ENCODE results near the gene PRKCA.

DNA sequence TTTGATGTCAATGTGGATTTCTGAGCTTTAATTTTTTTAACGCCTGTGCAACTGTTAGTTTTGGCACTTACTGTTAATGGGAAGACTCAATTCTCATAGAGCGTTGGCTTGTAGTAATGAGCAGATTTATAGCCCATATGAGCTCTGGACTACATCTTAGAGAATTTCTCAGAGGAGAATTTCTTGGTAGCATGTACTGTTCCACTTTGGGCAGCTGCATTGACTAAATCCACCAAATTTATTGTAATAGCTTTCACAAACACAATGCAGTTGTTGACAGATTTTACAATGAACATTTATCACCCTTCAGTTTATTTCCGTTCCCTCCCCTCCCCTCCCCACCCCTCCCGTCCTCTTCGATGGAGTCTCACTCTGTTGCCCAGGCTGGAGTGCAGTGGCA is 193.9 kb downstream of the PRKCA start:
- TF ChIP-seq, protein P1, sequence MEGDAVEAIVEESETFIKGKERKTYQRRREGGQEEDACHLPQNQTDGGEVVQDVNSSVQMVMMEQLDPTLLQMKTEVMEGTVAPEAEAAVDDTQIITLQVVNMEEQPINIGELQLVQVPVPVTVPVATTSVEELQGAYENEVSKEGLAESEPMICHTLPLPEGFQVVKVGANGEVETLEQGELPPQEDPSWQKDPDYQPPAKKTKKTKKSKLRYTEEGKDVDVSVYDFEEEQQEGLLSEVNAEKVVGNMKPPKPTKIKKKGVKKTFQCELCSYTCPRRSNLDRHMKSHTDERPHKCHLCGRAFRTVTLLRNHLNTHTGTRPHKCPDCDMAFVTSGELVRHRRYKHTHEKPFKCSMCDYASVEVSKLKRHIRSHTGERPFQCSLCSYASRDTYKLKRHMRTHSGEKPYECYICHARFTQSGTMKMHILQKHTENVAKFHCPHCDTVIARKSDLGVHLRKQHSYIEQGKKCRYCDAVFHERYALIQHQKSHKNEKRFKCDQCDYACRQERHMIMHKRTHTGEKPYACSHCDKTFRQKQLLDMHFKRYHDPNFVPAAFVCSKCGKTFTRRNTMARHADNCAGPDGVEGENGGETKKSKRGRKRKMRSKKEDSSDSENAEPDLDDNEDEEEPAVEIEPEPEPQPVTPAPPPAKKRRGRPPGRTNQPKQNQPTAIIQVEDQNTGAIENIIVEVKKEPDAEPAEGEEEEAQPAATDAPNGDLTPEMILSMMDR (IDR thresholded peaks at IDR 0.05; ENCODE audit: insufficient read depth, low read length): no peak
- TF ChIP-seq REST (IDR thresholded peaks at IDR 0.05; ENCODE audit: insufficient replicate concordance, low read depth): no peak

Measured in HL-60 (cell line).